Colonic mucosa (tissue), 4 donors: ENCODE data around the gene PLXNB3. TPM values are rescaled to one million over a fixed set of nuclear protein-coding genes. Genes with fewer than 3 reads are reported as not detected.
A peak's percentile ranks its signal among the peaks of the same experiment; 100 is the strongest.

ENCODE experiments used
- DNase-seq: peaks from one replicate; pipeline ENCODE4 v3.0.0-alpha.2; 2020
- H3K27ac ChIP-seq: fragments of 200-600 bp; one replicate; pipeline ENCODE4 v1.8.0; 2021
- H3K27me3 ChIP-seq: fragments of 200-600 bp; one replicate; pipeline ENCODE4 v1.8.0; 2021
- H3K36me3 ChIP-seq: fragments of 200-600 bp; one replicate; pipeline ENCODE4 v1.8.0; 2021
- H3K4me1 ChIP-seq: fragments of 200-600 bp; one replicate; pipeline ENCODE4 v1.8.0; 2021; ENCODE audit warnings: mild to moderate bottlenecking
- H3K4me3 ChIP-seq: fragments of 200-600 bp; one replicate; pipeline ENCODE4 v1.8.0; 2021
- H3K9ac ChIP-seq, 2 donors: one replicate each; pipeline ENCODE4 v1.7.0; 2013; ENCODE audit warnings: control low read depth in 2 of 2, low read depth in 2 of 2, low read length in 2 of 2
- H3K9me3 ChIP-seq: fragments of 200-600 bp; one replicate; pipeline ENCODE4 v1.8.0; 2021
- intact Hi-C: fragments of 100-400 bp; cut with DNase I; formaldehyde crosslinking; loops from one replicate; pipeline ENCODE4 v1.14.1; 2022
- total RNA-seq, 2 donors: library from RNA; stranded (reverse); fragmentation: NEBNext Ultra II Directional in 1 of 2; extraction: Animal tissue kit (Norgen Biotek cat#: 25700) in 1 of 2; gene quantifications; one replicate each; pipeline ENCODE4 v1.2.1, GENCODE V29; 2021
- TF ChIP-seq, protein P1 (sequence below): fragments of 200-600 bp; IDR thresholded peaks from one replicate; pipeline ENCODE4 v1.8.0; 2022; ENCODE audit warnings: antibody characterized with exemption, mild to moderate bottlenecking
- donor health status: healthy.
- donor health status: DM: no; HTN: no; CAD: no.
- donor health status: DM: no; HTN: no; CAD: no.

The PLXNB3 gene
- total RNA-seq, 2 donors from 2014 or later = 0.57 to 3.7 TPM

DNA sequence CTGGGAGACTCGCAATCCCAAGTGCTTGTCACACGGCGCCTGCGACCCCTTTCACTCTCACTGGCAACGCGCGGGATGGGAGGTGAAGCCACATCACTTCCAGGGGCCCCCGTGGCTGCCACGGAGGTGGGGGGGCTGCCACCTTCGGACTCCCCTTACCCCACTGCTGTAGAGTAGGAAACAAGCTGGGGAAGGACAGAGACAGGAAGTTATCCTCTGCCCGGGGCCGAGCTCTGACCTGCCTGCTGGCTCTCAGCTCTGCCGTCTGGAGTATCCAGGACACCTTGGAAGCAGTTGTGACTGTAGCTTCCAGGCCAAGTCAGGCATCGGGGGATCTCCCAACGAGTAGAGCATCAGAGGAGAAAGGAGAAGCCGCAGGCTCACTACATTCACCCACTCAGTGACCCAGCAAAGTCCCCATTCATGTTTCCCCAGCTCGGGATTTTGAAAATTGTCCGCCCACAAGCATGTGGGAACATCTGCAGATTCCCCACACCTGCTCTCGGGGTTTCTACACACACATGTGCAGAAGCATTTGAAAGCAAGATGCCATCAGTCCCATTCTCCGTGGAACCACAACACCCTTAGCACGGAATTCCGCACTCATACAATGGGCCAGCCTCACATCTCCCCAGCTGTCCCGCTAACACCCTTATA, 55.5 kb downstream of the PLXNB3 start:
- no peak for DNase-seq
- H3K9ac ChIP-seq = peak overlapping the region in 1 of 2 donors; percentile 24

GRCh38 chrX:153820601-153821000, 56.6 kb downstream of the PLXNB3 start:
- no peak overlapping the region for H3K27ac ChIP-seq
- H3K9me3 ChIP-seq = no peaks in the 10 kb centered on the region
- H3K36me3 ChIP-seq = no peaks in the 10 kb centered on the region
- no peak overlapping the region for H3K9ac ChIP-seq
- H3K4me3 ChIP-seq = no peak overlapping the region
- H3K4me1 ChIP-seq = no peaks in the 10 kb centered on the region
- no peak for DNase-seq
- TF ChIP-seq, protein P1, sequence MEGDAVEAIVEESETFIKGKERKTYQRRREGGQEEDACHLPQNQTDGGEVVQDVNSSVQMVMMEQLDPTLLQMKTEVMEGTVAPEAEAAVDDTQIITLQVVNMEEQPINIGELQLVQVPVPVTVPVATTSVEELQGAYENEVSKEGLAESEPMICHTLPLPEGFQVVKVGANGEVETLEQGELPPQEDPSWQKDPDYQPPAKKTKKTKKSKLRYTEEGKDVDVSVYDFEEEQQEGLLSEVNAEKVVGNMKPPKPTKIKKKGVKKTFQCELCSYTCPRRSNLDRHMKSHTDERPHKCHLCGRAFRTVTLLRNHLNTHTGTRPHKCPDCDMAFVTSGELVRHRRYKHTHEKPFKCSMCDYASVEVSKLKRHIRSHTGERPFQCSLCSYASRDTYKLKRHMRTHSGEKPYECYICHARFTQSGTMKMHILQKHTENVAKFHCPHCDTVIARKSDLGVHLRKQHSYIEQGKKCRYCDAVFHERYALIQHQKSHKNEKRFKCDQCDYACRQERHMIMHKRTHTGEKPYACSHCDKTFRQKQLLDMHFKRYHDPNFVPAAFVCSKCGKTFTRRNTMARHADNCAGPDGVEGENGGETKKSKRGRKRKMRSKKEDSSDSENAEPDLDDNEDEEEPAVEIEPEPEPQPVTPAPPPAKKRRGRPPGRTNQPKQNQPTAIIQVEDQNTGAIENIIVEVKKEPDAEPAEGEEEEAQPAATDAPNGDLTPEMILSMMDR = no peak
- intact Hi-C loops = no loop called here
- H3K27me3 ChIP-seq = peaks cover 8% of the 10 kb centered on the region

More for the DNA sequence above, 55.5 kb downstream of the PLXNB3 start:
- Histone ChIP-seq H3K9me3 (no peaks in the 10 kb centered on the region), H3K27me3 (peaks cover 8% of the 10 kb centered on the region), H3K4me1 (no peaks in the 10 kb centered on the region), H3K27ac (no peak overlapping the region), H3K36me3 (no peaks in the 10 kb centered on the region), H3K4me3 (peak overlapping the region; percentile 30)
- TF ChIP-seq, protein P1 = no peak
- intact Hi-C loops = no loop called here

- H3K36me3 ChIP-seq = no peaks in the 10 kb centered on the region
- H3K4me3 ChIP-seq = no peak overlapping the region
- TF ChIP-seq, protein P1 = no peak
- DNase-seq = no peak
- no peak overlapping the region for H3K9ac ChIP-seq
- H3K27ac ChIP-seq = no peak overlapping the region
- H3K9me3 ChIP-seq = no peaks in the 10 kb centered on the region
- no peaks in the 10 kb centered on the region for H3K4me1 ChIP-seq
- intact Hi-C loops = no loop called here
- H3K27me3 ChIP-seq = peaks cover 8% of the 10 kb centered on the region
Measured at GRCh38 chrX:153821066-153821465, 57.0 kb downstream of the PLXNB3 start.

- TF ChIP-seq, protein P1 = no peak
- Histone ChIP-seq H3K27me3 (peaks cover 12% of the 10 kb centered on the region), H3K9ac (no peak overlapping the region), H3K4me1 (no peaks in the 10 kb centered on the region), H3K4me3 (no peak overlapping the region), H3K36me3 (no peaks in the 10 kb centered on the region), H3K9me3 (no peaks in the 10 kb centered on the region), H3K27ac (no peak overlapping the region)
- intact Hi-C loops = no loop called here
- DNase-seq = no peak
Measured at GRCh38 chrX:153824348-153824747, 60.3 kb downstream of the PLXNB3 start.

GRCh38 chrX:153825042-153825441, 61.0 kb downstream of the PLXNB3 start:
- no peak for DNase-seq
- Histone ChIP-seq H3K4me1 (no peaks in the 10 kb centered on the region), H3K36me3 (no peaks in the 10 kb centered on the region), H3K9me3 (no peaks in the 10 kb centered on the region), H3K9ac (no peak overlapping the region), H3K27me3 (peaks cover 19% of the 10 kb centered on the region), H3K27ac (no peak overlapping the region), H3K4me3 (no peak overlapping the region)
- TF ChIP-seq, protein P1 = no peak
- intact Hi-C loops = no loop called here

Other genes starting within 250 kb of the PLXNB3 start
- under 1 TPM in 1 of 2 donors, not detected in 1; 0.24 TPM for gene ATP2B3, start 246.6 kb upstream of the PLXNB3 start, total RNA-seq
- 10 to 100 TPM; 16.3 to 24.0 TPM for gene CCNQ, start 165.1 kb upstream of the PLXNB3 start, total RNA-seq
- under 1 TPM in 1 of 2 donors, not detected in 1; 0.49 TPM for gene DUSP9, start 117.0 kb upstream of the PLXNB3 start, total RNA-seq
- 10 to 100 TPM in 1 of 2 donors, 1 to 10 TPM in 1; 1.9 to 11.1 TPM for gene PNCK, start 90.4 kb upstream of the PLXNB3 start, total RNA-seq
- gene SLC6A8, start 76.3 kb upstream of the PLXNB3 start, total RNA-seq = 100 to 1,000 TPM; 197 to 435 TPM
- 100 to 1,000 TPM; 217 to 295 TPM for gene BCAP31, start 39.9 kb upstream of the PLXNB3 start, total RNA-seq
- gene ABCD1, start 39.4 kb upstream of the PLXNB3 start, total RNA-seq = 10 to 100 TPM; 12.7 to 16.8 TPM
- 1 to 10 TPM in 1 of 2 donors, under 1 TPM in 1; 0.64 to 2.3 TPM for gene SRPK3, start 16.8 kb downstream of the PLXNB3 start, total RNA-seq
- gene IDH3G, start 30.1 kb downstream of the PLXNB3 start, total RNA-seq = 10 to 100 TPM; 80.6 to 92.6 TPM
- gene SSR4, start 30.4 kb downstream of the PLXNB3 start, total RNA-seq = 100 to 1,000 TPM; 253 to 377 TPM
- 1 to 10 TPM; 1.5 to 3.2 TPM for gene PDZD4, start 66.3 kb downstream of the PLXNB3 start, total RNA-seq
- gene L1CAM, start 121.9 kb downstream of the PLXNB3 start, total RNA-seq = 1 to 10 TPM; 4.3 to 8.8 TPM
- under 1 TPM in 1 of 2 donors, not detected in 1; 0.24 TPM for gene AVPR2, start 140.4 kb downstream of the PLXNB3 start, total RNA-seq
- gene ARHGAP4, start 162.0 kb downstream of the PLXNB3 start, total RNA-seq = 10 to 100 TPM; 19.9 to 30.0 TPM
- 100 to 1,000 TPM in 1 of 2 donors, 10 to 100 TPM in 1; 55.9 to 115 TPM for gene NAA10, start 170.8 kb downstream of the PLXNB3 start, total RNA-seq
- gene RENBP, start 180.4 kb downstream of the PLXNB3 start, total RNA-seq = 1 to 10 TPM; 3.3 to 5.0 TPM
- 10 to 100 TPM; 36.6 to 80.5 TPM for gene HCFC1, start 207.6 kb downstream of the PLXNB3 start, total RNA-seq
- 10 to 100 TPM in 1 of 2 donors, 1 to 10 TPM in 1; 8.7 to 19.2 TPM for gene TMEM187, start 208.5 kb downstream of the PLXNB3 start, total RNA-seq